Measurements from ENCODE around the gene PXDN.
"Not testable (repeated sequence)": the region's sequence is repeated elsewhere in the genome, so short reads cannot be mapped to it uniquely, and the experiment has no call there.

DNA sequence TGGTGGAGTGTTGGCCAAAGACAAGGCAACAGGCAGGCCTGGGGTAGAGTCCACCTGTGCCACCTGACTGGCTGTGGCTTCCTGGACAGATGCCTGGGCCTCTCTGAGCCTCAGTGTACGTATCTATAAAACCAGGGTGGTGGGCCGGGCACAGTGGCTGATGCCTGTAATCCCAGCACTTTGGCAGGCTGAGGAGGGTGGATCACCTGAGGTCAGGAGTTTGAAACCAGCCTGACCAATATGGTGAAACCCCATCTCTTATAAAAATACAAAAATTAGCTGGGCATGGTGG, 28.4 kb downstream of the PXDN start:
- TF ChIP-seq, protein P1, sequence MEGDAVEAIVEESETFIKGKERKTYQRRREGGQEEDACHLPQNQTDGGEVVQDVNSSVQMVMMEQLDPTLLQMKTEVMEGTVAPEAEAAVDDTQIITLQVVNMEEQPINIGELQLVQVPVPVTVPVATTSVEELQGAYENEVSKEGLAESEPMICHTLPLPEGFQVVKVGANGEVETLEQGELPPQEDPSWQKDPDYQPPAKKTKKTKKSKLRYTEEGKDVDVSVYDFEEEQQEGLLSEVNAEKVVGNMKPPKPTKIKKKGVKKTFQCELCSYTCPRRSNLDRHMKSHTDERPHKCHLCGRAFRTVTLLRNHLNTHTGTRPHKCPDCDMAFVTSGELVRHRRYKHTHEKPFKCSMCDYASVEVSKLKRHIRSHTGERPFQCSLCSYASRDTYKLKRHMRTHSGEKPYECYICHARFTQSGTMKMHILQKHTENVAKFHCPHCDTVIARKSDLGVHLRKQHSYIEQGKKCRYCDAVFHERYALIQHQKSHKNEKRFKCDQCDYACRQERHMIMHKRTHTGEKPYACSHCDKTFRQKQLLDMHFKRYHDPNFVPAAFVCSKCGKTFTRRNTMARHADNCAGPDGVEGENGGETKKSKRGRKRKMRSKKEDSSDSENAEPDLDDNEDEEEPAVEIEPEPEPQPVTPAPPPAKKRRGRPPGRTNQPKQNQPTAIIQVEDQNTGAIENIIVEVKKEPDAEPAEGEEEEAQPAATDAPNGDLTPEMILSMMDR (IDR thresholded peaks at IDR 0.05) = not testable (repeated sequence)
- not testable (repeated sequence) for TF ChIP-seq POLR2A, EP300 (IDR thresholded peaks at IDR 0.05)
